Activated naive CD4-positive, alpha-beta T cell treated with Interleukin-2 at 50 U/mL for 16 hours (primary cell): ENCODE data around the gene LCTL.

Source experiments
- DNase-seq: peaks from one replicate; pipeline ENCODE4 v3.0.0-alpha.2; 2020

LCTL gene, protein sequence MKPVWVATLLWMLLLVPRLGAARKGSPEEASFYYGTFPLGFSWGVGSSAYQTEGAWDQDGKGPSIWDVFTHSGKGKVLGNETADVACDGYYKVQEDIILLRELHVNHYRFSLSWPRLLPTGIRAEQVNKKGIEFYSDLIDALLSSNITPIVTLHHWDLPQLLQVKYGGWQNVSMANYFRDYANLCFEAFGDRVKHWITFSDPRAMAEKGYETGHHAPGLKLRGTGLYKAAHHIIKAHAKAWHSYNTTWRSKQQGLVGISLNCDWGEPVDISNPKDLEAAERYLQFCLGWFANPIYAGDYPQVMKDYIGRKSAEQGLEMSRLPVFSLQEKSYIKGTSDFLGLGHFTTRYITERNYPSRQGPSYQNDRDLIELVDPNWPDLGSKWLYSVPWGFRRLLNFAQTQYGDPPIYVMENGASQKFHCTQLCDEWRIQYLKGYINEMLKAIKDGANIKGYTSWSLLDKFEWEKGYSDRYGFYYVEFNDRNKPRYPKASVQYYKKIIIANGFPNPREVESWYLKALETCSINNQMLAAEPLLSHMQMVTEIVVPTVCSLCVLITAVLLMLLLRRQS

GRCh38 chr15:66565741-66566144 is at the start of gene LCTL:
Gene LCTL (minus strand): TSS chr15:66565998. CDS start chr15:66565365, 633 bp downstream.
- no peak for DNase-seq

DNA sequence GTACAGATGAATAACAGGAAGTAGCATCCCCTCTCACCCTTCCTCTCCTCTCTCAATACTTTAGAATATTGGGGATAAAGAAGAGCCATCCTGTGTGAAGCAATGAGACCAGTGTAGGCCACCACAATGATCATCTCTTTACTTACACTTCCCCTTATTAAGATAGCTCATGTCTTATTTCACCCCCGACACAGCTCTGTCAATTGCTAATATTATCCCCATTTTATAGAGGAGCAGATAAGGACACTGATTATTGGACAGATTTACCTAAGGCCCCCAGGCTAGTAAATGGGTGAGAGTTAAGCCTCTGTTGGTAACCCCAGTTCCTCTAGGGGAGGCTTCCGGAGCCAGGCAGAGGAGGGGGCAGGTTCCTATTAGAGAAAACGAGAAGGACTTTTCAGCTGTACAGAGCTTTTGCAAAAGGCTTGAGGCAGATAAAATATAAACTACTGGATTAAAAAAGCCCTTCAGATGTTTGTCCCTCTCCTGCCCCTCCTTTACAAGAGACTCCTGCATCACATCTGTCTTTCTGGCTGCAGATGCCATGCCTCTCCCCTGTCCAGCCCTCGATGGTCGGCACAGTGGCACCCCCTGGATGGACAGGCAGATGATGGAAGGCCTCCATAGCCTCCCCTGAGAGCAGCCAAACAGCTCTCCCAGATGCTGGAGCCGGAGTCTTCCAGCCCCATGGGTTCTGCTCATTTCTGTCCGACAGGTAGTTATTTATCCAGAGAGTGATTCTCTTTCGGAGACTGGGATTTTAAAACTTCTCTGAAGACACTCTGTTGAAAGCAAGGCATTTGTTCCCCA is 49.4 kb upstream of the LCTL start:
- DNase-seq, result no peak

DNA sequence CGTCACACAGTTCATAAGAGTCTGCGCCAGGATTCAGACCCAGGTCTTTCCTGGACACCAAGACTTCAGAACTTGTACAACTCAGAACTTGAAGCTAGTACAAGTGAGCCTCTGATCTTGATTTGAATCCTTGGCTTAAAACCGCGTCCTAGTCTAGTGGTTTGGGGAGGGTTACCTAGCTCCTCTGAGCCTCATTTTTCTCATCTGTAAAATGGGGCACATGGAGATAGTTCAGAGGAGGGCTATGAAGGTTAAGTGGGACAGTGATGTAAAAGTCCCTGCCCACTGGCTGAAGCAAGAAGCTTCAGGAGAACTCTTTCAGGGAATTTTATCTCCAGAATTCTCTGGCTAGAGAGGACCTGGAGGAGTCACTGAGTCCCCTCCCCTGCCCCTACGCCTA is 48.7 kb upstream of the LCTL start:
- DNase-seq, result no peak

- DNase-seq, result no peak
Measured at GRCh38 chr15:66613743-66614142, 47.9 kb upstream of the LCTL start.

DNA sequence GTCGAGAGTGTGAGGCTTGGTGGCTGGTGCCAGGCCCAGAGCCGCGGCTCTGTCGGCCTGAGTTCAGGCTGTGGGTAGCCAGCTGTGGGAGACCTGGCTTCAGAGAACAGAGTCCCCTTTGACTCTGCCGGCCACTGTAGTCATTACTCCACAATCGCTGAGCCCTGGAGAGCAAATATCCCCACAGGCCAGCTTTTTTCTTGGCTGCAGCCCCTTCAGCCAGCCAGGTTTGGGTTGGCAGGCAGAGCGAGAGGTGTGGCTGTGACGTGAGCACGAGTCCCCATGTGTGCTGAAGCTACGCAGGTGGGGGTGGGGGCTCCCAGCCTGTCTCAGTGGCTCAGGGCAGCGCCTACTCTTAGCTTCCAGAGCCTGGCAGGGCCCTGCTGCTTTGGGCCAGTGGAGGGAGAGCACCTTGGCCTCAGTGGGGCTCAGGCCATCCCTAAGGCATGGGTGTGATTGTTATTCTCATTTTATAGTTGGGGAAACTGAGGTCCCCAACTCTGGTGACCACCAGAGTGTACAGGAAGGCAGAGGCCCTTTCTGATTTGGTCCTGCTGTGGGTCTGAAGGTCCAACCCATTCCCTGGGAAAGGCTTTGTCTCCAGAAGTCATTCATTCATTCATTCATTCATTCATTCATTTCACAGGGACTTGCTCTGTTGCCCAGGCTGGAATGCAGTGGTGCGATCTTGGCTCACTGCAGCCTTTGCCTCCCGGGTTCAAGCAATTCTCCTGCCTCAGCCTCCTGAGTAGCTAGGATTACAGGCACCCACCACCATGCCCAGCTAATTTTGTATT is 45.7 kb upstream of the LCTL start:
- DNase-seq, result no peak

DNA sequence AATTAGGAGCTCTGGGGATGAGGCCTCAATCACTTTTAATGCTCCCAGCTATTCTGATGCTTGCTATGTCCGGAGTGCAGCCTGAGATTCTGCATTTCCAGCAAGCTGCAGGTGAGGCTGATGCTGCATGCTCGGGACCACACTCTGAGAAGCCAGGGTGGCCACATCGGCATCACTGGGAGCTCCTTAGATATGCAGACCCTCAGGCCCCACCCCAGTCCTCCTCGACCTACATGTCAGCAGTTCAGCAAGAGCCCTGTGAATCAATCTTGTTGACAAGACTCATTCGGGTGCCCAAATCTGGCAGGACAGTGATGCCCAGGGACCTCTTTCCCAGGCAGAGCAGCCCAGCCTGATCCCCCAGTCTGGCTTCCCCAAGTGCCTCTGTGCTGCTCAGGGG is 44.1 kb upstream of the LCTL start:
- no peak for DNase-seq

- no peak for DNase-seq
Measured at GRCh38 chr15:66608881-66609280, 43.1 kb upstream of the LCTL start.

- no peak for DNase-seq
Measured at GRCh38 chr15:66608159-66608558, 42.4 kb upstream of the LCTL start.

DNA sequence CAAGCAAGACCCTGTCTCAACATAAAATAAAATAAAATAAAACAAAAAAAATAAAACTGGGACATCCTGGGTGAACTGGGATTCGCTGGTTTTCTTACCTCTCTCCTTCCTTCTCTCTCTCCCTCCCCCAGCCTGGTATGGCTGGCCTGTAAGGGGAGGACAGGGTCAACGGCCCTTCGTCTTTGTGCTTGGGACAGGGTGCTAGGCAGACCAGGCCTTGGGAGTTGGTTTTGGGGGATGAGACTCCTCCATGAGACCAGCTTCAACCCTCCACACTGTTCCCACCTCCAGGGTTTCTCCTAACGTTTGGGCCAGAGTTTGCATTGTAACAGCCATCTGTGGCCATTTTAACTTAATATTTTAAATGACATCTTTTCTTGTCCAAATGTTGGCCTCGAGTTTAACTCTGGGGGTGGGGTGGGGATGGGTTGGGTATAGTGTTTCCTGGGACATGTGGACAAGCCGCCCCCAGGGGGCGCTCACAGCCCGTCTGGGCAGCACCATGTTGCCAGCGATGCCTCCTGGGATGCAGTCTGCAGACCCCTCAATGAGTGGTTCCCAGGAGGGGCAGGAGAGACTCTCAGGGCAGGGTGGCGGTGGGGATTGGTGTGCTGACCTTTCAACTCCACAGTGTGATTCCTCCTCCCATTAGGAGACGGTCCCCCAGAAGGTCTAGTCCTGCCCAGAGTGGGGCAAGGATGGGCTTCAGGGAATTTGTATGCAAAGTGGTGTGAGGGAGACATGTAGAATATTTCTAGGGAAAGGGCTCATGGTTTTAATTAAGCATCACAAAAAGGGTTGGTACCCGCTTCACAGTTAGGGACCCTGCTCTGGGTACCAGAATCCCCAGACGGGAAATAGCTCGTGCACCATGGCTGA is 37.7 kb upstream of the LCTL start:
- DNase-seq, result peak; percentile 55

DNA sequence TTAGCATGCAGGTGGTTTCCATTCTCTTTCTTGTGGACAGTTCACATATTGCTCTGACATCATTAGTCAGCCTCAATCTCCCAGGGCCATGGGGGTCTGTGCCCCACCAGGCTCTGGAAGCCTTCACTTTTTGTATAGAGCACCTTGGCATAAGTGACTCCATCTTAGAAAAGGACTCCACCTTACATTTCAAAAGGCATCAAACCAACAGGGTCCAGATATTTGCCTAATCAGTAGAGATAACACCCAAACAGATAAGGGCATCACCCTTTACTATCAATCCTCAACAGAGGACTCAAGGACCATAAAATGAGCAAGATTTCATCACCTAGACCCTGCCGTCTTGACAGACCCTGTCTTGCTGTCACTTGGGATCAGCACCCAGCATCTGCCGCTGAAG is 35.7 kb upstream of the LCTL start:
- DNase-seq, result no peak

DNA sequence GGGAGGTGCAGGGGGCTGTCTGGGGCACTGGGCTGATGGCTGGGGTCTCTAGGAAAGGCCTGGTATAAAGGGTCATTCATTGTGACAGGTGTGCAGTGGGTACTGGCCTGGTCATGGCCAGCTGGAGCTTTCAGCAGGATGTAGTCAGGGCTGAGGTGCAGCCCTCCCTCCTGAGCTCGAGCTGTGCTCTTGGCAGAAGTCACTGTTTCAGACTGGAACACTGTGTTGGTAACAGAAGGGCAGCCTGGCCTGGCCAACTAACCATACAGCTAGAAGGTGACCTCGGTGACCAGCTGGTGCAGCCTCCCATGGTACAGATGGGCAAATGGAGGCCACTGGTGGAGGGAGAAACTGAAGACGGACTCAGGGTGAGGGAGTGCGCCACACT is 34.4 kb upstream of the LCTL start:
- DNase-seq, result no peak

DNA sequence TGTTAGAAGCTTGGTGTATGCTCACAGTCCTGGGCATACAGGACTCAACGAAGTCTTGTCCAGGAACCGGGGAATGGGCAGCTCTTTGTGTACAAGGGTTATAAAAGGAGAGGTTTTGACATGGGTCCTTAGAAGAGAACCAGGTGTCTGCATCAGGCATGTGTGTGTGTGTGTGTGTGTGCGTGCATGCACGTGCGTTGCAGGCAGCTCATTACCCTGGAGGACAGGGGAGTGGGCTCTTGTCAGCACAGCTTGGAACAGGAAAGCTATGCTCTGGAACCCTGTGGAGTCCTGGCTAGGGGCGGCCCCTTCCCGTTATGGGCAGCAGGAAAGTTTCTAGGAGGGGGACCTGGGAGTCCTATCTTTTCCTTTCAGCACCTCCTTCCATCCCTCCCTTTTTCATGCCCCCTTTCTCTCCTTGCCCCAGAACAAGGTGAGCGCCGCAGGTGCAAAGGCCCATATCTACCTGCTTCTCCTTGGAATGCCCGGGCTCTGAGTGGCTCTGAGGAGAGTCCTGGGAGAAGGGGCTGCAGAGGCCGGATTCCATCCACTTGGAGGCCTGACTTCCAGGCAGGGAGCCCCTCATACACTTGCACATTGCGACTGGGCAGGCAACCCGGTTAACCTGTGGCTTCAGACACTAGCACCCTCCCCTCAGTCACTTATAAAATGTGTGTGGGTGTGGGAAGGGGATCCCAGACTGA is 33.9 kb upstream of the LCTL start:
- no peak for DNase-seq

DNA sequence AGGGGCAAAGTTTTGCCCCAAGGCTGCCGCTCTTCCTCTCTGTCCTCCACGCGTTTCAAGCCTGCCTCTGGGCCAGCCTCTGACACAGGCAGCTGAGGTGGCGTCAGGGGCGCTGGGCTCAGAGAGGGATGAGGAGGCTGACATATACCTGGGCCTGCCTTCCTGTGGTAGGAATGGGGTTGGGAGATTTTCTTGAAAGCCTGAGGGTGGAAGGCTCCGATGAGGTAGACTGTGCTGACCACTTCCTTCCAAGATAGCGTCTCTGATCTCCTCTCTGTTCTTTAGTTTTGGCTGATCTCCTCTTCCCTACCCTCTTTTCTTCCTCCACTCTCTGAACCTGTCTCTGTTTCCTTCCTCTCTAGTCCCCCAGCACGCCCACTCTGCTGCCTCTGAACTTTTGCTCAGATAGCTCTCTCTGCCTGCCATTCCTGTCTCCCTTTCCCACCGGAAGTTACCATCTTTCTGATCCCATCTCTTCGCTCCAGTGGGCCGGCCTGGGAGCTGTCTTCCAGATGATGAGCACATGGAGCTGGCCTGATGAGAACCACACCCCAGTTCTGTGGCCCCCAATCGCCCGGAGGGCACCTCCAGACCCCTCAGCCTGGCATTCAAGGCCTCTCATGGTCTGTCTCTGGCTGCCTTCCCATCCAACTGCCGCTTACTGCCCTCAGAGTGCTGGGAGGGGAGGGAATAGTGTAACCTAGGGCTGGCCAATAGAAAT is 32.5 kb upstream of the LCTL start:
- no peak for DNase-seq

- no peak for DNase-seq
Measured at GRCh38 chr15:66595931-66596545, 30.2 kb upstream of the LCTL start.

GRCh38 chr15:66595332-66595731 is 29.5 kb upstream of the LCTL start:
- no peak for DNase-seq

DNA sequence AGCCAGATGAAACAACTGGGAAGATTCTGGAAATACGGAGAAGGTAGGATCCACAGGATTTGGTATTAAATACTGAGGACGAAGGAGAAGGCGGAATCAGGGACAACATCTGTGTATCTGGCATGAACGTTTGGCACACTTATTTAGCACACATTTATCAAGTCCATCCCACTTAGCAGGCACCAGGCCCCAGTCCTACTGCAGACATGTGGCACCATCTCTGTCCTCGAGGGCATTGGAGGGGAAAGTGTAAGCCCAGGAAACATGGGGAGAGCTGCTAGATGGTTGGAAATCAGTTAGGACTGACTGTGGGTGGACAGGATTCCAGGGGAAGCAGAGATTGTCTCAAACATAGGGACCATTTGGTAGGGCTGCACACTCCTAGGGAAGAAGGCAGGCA is 29.0 kb upstream of the LCTL start:
- no peak for DNase-seq

- no peak for DNase-seq
Measured at GRCh38 chr15:66594344-66594743, 28.5 kb upstream of the LCTL start.

GRCh38 chr15:66593219-66593780 is 27.5 kb upstream of the LCTL start:
- DNase-seq, result no peak

- no peak for DNase-seq
Measured at GRCh38 chr15:66592505-66593218, 26.9 kb upstream of the LCTL start.
